Thyroid gland (tissue), 4 donors: ENCODE data around the gene ADAM22. TPM values are rescaled to one million over a fixed set of nuclear protein-coding genes. Genes with fewer than 3 reads are reported as not detected.
A peak's percentile ranks its signal among the peaks of the same experiment; 100 is the strongest.

Experiments
- DNase-seq, 2 donors: peaks; one replicate each; pipeline ENCODE4 v3.0.0-alpha.2; 2019
- H3K27ac ChIP-seq, 3 donors: fragments of 200-600 bp; sonication (generic); 1 replicate in 2 of 3; 2 replicates in 1 of 3; pipeline ENCODE4 v1.5.1; 2016 to 2019; ENCODE audit warnings: mild to moderate bottlenecking in 1 of 3, moderate library complexity in 1 of 3
- H3K27me3 ChIP-seq: fragments of 200-600 bp; sonication (generic); one replicate; pipeline ENCODE4 v1.5.1; 2019
- H3K36me3 ChIP-seq, 2 donors: fragments of 200-600 bp; sonication (generic); one replicate each; pipeline ENCODE4 v1.5.1; 2016 to 2019
- H3K4me1 ChIP-seq, 2 donors: fragments of 200-600 bp; sonication (generic); one replicate each; pipeline ENCODE4 v1.5.1; 2017 to 2019
- H3K4me3 ChIP-seq, 3 donors: fragments of 200-600 bp; sonication (generic); replicated peaks in 1 of 3; 1 replicate in 2 of 3; 2 replicates in 1 of 3; pipeline ENCODE4 v1.5.1; 2016; ENCODE audit warnings: mild to moderate bottlenecking in 1 of 3
- H3K9me3 ChIP-seq: fragments of 200-600 bp; sonication (generic); one replicate; pipeline ENCODE4 v1.5.1; 2017
- POLR2A ChIP-seq, 2 donors: fragments of 450-650 bp; IDR thresholded peaks; one replicate each; pipeline ENCODE4 v1.6.1; 2017; ENCODE audit warnings: antibody characterized with exemption in 2 of 2, mild to moderate bottlenecking in 2 of 2, moderate library complexity in 1 of 2
- WGBS, 2 donors: methylation state at CpG; one replicate each; pipeline ENCODE4 v1.1.5; 2017; 5-methylcytosine and 5-hydroxymethylcytosine counted together
- intact Hi-C: fragments of 100-400 bp; cut with DNase I; formaldehyde crosslinking; loops from one replicate; pipeline ENCODE4 v1.15.1; 2023
- total RNA-seq, 4 donors: library from RNA; depleted of rRNA; stranded (reverse); fragments of >200 nt; gene quantifications; one replicate each; pipeline ENCODE4 v1.2.3, GENCODE V29; 2016
- TF ChIP-seq, protein P1 (sequence below), 6 experiments: fragments of 200-600 bp in 3 of 6; fragments of 450-650 bp in 3 of 6; sonication (generic) in 3 of 6; IDR thresholded peaks; one replicate each; pipeline ENCODE4 v1.5.1; 2016 to 2019; ENCODE audit warnings: antibody characterized with exemption in 6 of 6, mild to moderate bottlenecking in 2 of 6, inconsistent platforms in 1 of 6, moderate library complexity in 1 of 6

The ADAM22 gene
- total RNA-seq, 4 donors from 2014 or later = 13.0 to 25.0 (median 17.1) TPM

DNA sequence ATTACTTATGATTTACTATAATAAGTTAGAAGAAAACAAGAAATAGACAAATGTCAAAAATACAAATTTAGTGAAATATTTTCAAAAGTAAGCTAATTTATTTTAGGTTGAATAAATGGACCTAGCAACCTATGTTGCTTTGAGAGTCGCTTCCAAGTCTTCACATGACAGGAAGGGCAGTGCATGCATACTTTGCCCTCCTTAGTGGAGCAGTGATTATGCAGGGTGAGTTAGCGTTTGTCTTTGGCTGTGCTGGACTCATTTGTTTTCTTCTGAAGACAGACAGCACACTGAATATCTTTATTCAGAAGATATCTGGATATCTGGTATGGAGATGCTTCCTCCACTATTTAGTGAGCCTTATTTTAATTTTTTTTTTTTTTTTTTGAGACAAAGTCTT is 183.3 kb downstream of the ADAM22 start:
- no peaks in the 10 kb centered on the region for H3K9me3 ChIP-seq
- peaks cover 2 to 6% of the 10 kb centered on the region in 2 donors for H3K4me1 ChIP-seq
- no peak overlapping the region for H3K4me3 ChIP-seq
- no peaks in the 10 kb centered on the region for H3K36me3 ChIP-seq
- no peak for TF ChIP-seq POLR2A (IDR thresholded peaks at IDR 0.05)
- TF ChIP-seq, protein P1, sequence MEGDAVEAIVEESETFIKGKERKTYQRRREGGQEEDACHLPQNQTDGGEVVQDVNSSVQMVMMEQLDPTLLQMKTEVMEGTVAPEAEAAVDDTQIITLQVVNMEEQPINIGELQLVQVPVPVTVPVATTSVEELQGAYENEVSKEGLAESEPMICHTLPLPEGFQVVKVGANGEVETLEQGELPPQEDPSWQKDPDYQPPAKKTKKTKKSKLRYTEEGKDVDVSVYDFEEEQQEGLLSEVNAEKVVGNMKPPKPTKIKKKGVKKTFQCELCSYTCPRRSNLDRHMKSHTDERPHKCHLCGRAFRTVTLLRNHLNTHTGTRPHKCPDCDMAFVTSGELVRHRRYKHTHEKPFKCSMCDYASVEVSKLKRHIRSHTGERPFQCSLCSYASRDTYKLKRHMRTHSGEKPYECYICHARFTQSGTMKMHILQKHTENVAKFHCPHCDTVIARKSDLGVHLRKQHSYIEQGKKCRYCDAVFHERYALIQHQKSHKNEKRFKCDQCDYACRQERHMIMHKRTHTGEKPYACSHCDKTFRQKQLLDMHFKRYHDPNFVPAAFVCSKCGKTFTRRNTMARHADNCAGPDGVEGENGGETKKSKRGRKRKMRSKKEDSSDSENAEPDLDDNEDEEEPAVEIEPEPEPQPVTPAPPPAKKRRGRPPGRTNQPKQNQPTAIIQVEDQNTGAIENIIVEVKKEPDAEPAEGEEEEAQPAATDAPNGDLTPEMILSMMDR (IDR thresholded peaks at IDR 0.05) = no peak
- intact Hi-C loops = no loop called here
- H3K27ac ChIP-seq = no peak overlapping the region
- H3K27me3 ChIP-seq = no peaks in the 10 kb centered on the region
- WGBS, 2 donors = 83 to 87% methylated on average over 2 of the region's 2 CpGs
- DNase-seq = no peak

GRCh38 chr7:88121335-88121734 is 187.3 kb downstream of the ADAM22 start:
- no peaks in the 10 kb centered on the region for H3K36me3 ChIP-seq
- H3K9me3 ChIP-seq = no peaks in the 10 kb centered on the region
- no peak overlapping the region for H3K4me3 ChIP-seq
- WGBS, 2 donors = 94 to 98% methylated on average over 2 of the region's 2 CpGs
- TF ChIP-seq POLR2A (IDR thresholded peaks at IDR 0.05) = no peak
- TF ChIP-seq, protein P1 (IDR thresholded peaks at IDR 0.05) = no peak
- intact Hi-C loops = no loop called here
- H3K27ac ChIP-seq = no peak overlapping the region
- DNase-seq = no peak
- H3K4me1 ChIP-seq = peaks cover 2 to 4% of the 10 kb centered on the region in 2 donors
- H3K27me3 ChIP-seq = no peaks in the 10 kb centered on the region

GRCh38 chr7:88127637-88128290 is 193.7 kb downstream of the ADAM22 start:
- H3K27ac ChIP-seq = no peak overlapping the region
- no peaks in the 10 kb centered on the region for H3K36me3 ChIP-seq
- H3K27me3 ChIP-seq = no peaks in the 10 kb centered on the region
- intact Hi-C loops = no loop called here
- no peak for DNase-seq
- H3K9me3 ChIP-seq = no peaks in the 10 kb centered on the region
- TF ChIP-seq, protein P1 (IDR thresholded peaks at IDR 0.05) = no peak
- TF ChIP-seq POLR2A (IDR thresholded peaks at IDR 0.05) = no peak
- H3K4me1 ChIP-seq = no peaks in the 10 kb centered on the region
- WGBS, 2 donors = 74 to 81% methylated on average over 7 of the region's 7 CpGs
- no peak overlapping the region for H3K4me3 ChIP-seq

DNA sequence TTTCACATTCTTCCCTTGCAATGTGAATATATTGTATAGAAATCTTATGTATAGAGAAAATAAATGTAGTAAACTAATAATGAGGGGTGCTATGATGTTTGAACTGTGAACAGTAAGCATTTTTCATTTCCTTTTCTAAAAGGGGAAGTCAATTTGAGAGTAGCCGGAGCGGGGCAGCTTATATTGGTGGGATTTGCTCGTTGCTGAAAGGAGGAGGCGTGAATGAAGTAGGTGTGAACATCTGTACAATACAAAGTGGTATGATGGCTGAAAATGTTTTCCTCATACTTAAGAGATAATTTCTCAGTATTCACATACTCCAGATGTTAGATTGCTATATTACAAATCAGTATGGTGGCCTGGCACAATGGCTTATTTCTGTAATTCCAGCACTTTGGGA is 198.7 kb downstream of the ADAM22 start:
- TF ChIP-seq, protein P1 (IDR thresholded peaks at IDR 0.05) = no peak
- TF ChIP-seq POLR2A (IDR thresholded peaks at IDR 0.05) = no peak
- Histone ChIP-seq H3K27me3 (no peaks in the 10 kb centered on the region), H3K4me3 (no peak overlapping the region), H3K9me3 (no peaks in the 10 kb centered on the region), H3K27ac (no peak overlapping the region), H3K4me1 (no peaks in the 10 kb centered on the region), H3K36me3 (no peaks in the 10 kb centered on the region)
- WGBS, 2 donors = 91 to 96% methylated on average over 4 of the region's 4 CpGs
- intact Hi-C loops = no loop called here
- no peak for DNase-seq

DNA sequence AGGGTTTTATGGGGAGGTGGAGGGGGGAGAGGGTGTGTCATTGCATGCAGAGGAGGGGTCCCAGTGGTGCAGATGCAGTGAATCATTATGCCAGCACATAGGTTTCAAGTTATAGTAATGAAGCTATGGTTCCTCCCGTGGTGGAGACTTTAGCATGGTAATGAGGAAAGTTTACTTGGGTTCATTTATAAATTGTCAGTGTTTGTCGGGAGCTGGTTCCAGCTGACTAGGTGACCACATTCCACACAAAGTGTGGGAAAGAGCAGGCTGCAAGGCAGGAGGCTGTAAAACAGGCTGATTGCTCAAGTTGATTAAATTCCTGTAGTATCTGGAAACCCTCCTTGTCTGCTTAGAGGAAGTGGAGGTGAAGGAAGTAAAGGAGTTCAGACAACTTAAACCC is 206.9 kb downstream of the ADAM22 start:
- WGBS, 2 donors = 13 to 23% methylated on average over 2 of the region's 2 CpGs

More for the DNA sequence above, 206.9 kb downstream of the ADAM22 start:
- no peak overlapping the region for H3K4me3 ChIP-seq
- no peaks in the 10 kb centered on the region for H3K36me3 ChIP-seq
- H3K9me3 ChIP-seq = no peaks in the 10 kb centered on the region
- TF ChIP-seq, protein P1 (IDR thresholded peaks at IDR 0.05) = no peak
- no peak for TF ChIP-seq POLR2A (IDR thresholded peaks at IDR 0.05)
- peak; percentile 55 to 67 for DNase-seq
- intact Hi-C loops = no loop called here
- no peaks in the 10 kb centered on the region for H3K27me3 ChIP-seq
- H3K27ac ChIP-seq = peak overlapping the region in 2 of 3 donors; percentile 36 to 60
- H3K4me1 ChIP-seq = peaks cover 8 to 11% of the 10 kb centered on the region in 2 donors
